ENCODE measurements around the gene TYMP.

DNA sequence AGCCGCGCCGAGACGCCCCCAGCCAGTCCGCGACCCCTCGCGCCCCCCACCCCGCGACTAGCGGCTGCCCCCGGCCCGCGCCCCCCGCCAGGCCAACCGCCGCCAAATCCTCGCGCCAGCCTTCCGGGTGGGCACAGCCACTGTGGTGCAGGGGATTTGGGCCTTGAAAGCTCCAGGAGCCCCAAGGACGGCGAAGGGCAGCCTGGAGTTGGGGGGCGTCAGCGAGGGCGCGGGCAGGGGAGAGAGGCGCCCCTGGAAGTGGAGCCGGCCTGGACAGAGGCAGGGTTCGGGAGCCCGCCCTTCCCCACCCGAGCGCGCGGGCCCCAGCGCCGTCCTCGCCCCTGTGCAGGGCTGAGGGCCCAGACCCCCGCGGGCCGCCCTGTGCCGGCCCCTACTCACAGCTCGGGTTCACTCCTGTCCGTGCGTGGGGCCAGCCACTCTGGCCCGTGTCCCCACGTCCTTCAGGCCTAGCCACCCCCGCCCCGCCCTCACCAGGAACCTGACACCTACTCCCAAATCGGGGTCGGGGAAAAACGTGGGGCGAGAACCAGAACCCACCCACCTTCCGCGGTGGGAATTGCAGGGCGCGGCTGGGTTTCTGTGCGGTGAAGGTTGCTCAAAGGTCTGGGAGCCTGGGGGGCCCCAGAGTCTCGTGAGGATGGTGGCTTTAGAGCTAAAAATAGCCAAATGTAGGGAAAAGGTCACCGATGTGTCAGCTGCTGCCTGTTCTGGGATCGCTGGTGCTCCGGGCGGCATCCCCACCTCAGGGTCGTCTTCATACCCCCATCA lies 48.4 kb upstream of the TYMP start, which contains the start of gene CPT1B:
- no peak for TF ChIP-seq YY1 (IDR thresholded peaks at IDR 0.05; ENCODE audit: low read depth, low read length)
- TF ChIP-seq TBP (IDR thresholded peaks at IDR 0.05; ENCODE audit: low read depth, low read length), result no peak
- TF ChIP-seq RAD21 (IDR thresholded peaks at IDR 0.05 in 1 of 2, conservative IDR thresholded peaks at IDR 0.05 in 1 of 2; ENCODE audit: low read depth in 2 of 2, low read length in 2 of 2), result no peak
- no peak for TF ChIP-seq SIN3A (conservative IDR thresholded peaks at IDR 0.05 in 1 of 2, IDR thresholded peaks at IDR 0.05 in 1 of 2; ENCODE audit: low read depth in 1 of 2, low read length in 2 of 2)
- TF ChIP-seq CHD1 (IDR thresholded peaks at IDR 0.05; ENCODE audit: low read depth, low read length), result no peak
- TF ChIP-seq, protein P1, sequence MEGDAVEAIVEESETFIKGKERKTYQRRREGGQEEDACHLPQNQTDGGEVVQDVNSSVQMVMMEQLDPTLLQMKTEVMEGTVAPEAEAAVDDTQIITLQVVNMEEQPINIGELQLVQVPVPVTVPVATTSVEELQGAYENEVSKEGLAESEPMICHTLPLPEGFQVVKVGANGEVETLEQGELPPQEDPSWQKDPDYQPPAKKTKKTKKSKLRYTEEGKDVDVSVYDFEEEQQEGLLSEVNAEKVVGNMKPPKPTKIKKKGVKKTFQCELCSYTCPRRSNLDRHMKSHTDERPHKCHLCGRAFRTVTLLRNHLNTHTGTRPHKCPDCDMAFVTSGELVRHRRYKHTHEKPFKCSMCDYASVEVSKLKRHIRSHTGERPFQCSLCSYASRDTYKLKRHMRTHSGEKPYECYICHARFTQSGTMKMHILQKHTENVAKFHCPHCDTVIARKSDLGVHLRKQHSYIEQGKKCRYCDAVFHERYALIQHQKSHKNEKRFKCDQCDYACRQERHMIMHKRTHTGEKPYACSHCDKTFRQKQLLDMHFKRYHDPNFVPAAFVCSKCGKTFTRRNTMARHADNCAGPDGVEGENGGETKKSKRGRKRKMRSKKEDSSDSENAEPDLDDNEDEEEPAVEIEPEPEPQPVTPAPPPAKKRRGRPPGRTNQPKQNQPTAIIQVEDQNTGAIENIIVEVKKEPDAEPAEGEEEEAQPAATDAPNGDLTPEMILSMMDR (IDR thresholded peaks at IDR 0.05; ENCODE audit: control extremely low read depth in 1 of 3, insufficient read depth in 1 of 3, low read depth in 1 of 3, low read length in 3 of 3), result no peak
- no peak for TF ChIP-seq ZNF274 (IDR thresholded peaks at IDR 0.05; ENCODE audit: borderline replicate concordance, extremely low read depth, low read length)
- TF ChIP-seq KDM5A (IDR thresholded peaks at IDR 0.05; ENCODE audit: low read length), result no peak
- no peak for TF ChIP-seq POLR2A (IDR thresholded peaks at IDR 0.05; ENCODE audit: control extremely low read depth in 1 of 2, low read depth in 2 of 2, low read length in 2 of 2)
- no peak for TF ChIP-seq TAF1 (IDR thresholded peaks at IDR 0.05; ENCODE audit: low read depth, low read length)
- TF ChIP-seq KDM4A (IDR thresholded peaks at IDR 0.05; ENCODE audit: low read depth, low read length, severe bottlenecking), result no peak
- no peak for TF ChIP-seq TEAD4 (IDR thresholded peaks at IDR 0.05; ENCODE audit: low read depth, low read length)
- TF ChIP-seq MAFK (IDR thresholded peaks at IDR 0.05; ENCODE audit: low read depth, low read length), result no peak
- TF ChIP-seq FOSL1 (IDR thresholded peaks at IDR 0.05; ENCODE audit: insufficient read depth, low read depth, low read length), result no peak
